Measurements from ENCODE around the gene ASS1. TPM values are rescaled to one million over a fixed set of nuclear protein-coding genes. Genes with fewer than 3 reads are reported as not detected.

The ASS1 gene
- total and polyA plus RNA-seq, 2 of the 13 experiments (the other 11 are each of a cell fraction or from before 2014, with no cell fraction given): 77.6 to 122 TPM

DNA sequence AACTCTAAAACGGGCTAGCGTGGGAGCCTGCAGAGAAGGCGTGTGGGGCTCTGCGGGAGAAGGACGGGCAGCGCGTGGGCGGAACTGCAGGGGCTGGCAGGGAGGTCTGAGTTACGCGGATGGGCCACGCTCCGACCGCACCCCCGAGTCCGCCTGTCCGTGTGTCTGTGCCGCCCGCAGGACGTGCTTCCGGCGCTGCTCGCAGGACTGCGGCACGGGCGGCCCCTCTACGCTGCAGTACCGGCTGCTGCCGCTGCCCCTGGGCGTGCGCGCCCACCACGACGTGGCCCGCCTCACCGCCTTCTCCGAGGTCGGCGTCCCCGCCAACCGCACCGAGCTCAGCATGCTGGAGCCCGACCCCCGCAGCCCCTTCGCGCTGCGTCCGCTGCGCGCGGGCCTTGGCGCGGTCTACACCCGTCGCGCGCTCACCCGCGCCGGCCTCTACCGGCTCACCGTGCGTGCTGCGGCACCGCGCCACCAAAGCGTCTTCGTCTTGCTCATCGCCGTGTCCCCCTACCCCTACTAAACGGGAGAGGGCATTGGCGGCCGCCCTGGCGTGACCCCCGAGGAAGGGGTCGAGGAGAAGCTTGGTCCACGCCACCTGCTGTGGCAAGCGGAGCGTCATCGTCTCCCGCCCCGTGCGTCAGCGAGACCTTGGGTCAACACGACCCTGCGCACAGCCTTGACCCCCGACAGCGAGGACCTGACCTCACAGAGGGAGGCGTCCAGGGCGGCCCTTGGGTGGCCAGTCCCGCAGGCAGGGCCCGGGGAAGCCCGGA, 11.4 kb upstream of the ASS1 start (continued):
- TF ChIP-seq ZNF777 (CRISPR knock-in tag; IDR thresholded peaks at IDR 0.05) (peak; percentile 99), SP1 (IDR thresholded peaks at IDR 0.05) (no peak), SP1 (CRISPR knock-in tag; IDR thresholded peaks at IDR 0.05) (no peak), FOXK2 (IDR thresholded peaks at IDR 0.05) (no peak), ZNF7 (CRISPR knock-in tag; IDR thresholded peaks at IDR 0.05) (no peak), ZSCAN25 (CRISPR knock-in tag; IDR thresholded peaks at IDR 0.05) (peak; percentile 62; the same call in 1 of the 2 replicates), JARID2 (CRISPR knock-in tag; IDR thresholded peaks at IDR 0.05; ENCODE audit: insufficient replicate concordance) (no peak), ZFP1 (CRISPR knock-in tag; IDR thresholded peaks at IDR 0.05) (no peak), ZBTB1 (CRISPR knock-in tag; IDR thresholded peaks at IDR 0.05; ENCODE audit: borderline replicate concordance) (no peak), ZNF446 (CRISPR knock-in tag; IDR thresholded peaks at IDR 0.05) (peak; percentile 91), CCAR2 (optimal IDR thresholded peaks at IDR 0.05; ENCODE audit: low read depth, low read length) (no peak), PHF20 (CRISPR knock-in tag; IDR thresholded peaks at IDR 0.05) (0 out of 2 replicates have a peak, but pooled peaks have one; percentile 37), ZNF616 (CRISPR knock-in tag; IDR thresholded peaks at IDR 0.05; ENCODE audit: low read depth) (0 out of 2 replicates have a peak, but pooled peaks have one; percentile 34), ZNF850 (CRISPR knock-in tag; conservative IDR thresholded peaks at IDR 0.05) (no peak), REPIN1 (CRISPR knock-in tag; IDR thresholded peaks at IDR 0.05; ENCODE audit: borderline replicate concordance, low read depth) (peak; percentile 22; the same call in 1 of the 2 replicates), TEAD2 (CRISPR knock-in tag; IDR thresholded peaks at IDR 0.05) (0 out of 2 replicates have a peak, but pooled peaks have one; percentile 33), SKIL (CRISPR knock-in tag; IDR thresholded peaks at IDR 0.05; ENCODE audit: borderline replicate concordance) (peak; percentile 65), BCL6 (CRISPR knock-in tag; IDR thresholded peaks at IDR 0.05) (peak; percentile 51), ZNF709 (CRISPR knock-in tag; IDR thresholded peaks at IDR 0.05) (0 out of 2 replicates have a peak, but pooled peaks have one; percentile 65), MATR3 (CRISPR knock-in tag; IDR thresholded peaks at IDR 0.05) (no peak), TARDBP (CRISPR knock-in tag; IDR thresholded peaks at IDR 0.05) (peak; percentile 39; the same call in 1 of the 2 replicates)
- TF ChIP-seq, protein P1, sequence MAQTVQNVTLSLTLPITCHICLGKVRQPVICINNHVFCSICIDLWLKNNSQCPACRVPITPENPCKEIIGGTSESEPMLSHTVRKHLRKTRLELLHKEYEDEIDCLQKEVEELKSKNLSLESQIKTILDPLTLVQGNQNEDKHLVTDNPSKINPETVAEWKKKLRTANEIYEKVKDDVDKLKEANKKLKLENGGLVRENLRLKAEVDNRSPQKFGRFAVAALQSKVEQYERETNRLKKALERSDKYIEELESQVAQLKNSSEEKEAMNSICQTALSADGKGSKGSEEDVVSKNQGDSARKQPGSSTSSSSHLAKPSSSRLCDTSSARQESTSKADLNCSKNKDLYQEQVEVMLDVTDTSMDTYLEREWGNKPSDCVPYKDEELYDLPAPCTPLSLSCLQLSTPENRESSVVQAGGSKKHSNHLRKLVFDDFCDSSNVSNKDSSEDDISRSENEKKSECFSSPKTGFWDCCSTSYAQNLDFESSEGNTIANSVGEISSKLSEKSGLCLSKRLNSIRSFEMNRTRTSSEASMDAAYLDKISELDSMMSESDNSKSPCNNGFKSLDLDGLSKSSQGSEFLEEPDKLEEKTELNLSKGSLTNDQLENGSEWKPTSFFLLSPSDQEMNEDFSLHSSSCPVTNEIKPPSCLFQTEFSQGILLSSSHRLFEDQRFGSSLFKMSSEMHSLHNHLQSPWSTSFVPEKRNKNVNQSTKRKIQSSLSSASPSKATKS (CRISPR knock-in tag; IDR thresholded peaks at IDR 0.05): no peak
- TF ChIP-seq, protein P2, sequence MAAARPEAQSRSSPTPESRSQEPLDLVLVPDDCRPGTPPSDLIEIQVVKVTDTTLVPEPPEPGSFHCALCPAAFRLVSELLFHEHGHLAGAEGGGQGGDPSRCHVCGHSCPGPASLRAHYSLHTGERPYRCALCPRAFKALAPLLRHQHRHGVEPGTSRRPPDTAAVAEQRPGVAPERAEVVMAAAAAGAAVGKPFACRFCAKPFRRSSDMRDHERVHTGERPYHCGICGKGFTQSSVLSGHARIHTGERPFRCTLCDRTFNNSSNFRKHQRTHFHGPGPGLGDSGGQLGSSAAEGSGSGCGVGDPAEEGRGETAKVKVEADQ (CRISPR knock-in tag; IDR thresholded peaks at IDR 0.05; ENCODE audit: borderline replicate concordance): no peak

Measured in HepG2 (cell line).